ENCODE measurements around the gene GJA3.
"Not testable (repeated sequence)": the region's sequence is repeated elsewhere in the genome, so short reads cannot be mapped to it uniquely, and the experiment has no call there.

Gene GJA3

DNA sequence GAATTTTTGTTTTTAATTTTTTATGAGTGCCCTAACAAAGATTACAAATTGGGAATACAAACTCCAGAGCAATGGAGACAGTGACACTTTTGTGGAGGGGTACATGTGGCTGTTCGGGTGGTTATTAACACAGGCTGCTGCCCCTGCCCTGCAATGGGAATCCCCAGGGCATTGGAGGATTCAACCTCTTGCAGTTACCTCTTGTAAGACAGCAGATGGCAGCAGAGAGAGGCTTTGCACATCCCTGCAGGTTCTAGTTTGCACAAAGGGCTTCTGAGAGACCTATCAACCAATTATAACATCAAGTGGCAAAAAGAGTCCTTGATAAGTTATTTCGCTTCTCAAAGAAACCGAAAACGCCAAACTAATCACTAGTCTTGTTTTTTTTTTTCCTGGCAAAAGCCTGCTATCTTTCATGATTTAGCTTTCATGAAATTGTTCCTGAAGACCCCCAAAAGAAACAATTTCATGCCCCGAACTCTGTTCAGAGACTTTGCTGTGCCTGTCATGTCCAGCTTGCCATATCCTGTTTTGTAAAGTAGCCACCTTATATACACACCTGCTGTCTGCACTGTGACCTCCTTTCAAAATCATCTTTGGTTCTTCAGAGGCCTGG lies 21.5 kb upstream of the GJA3 start:
- DNase-seq (ENCODE audit: low read depth in 2 of 2) = no peak

DNA sequence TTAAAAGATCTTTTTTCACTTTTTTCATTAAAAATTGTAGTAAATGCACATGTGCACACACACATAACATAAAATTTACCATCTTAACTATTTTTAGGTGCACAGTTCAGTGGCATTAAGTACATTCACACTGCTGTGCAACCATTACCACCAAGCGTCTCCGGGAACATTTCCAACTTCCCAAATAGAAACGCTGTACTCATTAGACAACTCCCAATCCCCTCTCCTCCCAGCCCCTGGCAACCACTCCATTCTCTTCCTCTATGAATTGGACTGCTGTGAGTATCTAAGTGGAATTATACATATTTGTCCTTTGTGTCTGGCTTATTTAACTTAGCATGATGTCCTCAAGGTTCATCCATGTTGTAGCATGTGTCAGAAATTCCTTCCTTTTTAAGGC lies 20.3 kb upstream of the GJA3 start:
- no peak for DNase-seq (ENCODE audit: low read depth in 2 of 2)

- DNase-seq (ENCODE audit: low read depth in 2 of 2) = no peak
Measured at GRCh38 chr13:20178156-20178555, 17.3 kb upstream of the GJA3 start.

- DNase-seq (ENCODE audit: low read depth in 2 of 2) = no peak
Measured at GRCh38 chr13:20177049-20177831, 16.4 kb upstream of the GJA3 start.

DNA sequence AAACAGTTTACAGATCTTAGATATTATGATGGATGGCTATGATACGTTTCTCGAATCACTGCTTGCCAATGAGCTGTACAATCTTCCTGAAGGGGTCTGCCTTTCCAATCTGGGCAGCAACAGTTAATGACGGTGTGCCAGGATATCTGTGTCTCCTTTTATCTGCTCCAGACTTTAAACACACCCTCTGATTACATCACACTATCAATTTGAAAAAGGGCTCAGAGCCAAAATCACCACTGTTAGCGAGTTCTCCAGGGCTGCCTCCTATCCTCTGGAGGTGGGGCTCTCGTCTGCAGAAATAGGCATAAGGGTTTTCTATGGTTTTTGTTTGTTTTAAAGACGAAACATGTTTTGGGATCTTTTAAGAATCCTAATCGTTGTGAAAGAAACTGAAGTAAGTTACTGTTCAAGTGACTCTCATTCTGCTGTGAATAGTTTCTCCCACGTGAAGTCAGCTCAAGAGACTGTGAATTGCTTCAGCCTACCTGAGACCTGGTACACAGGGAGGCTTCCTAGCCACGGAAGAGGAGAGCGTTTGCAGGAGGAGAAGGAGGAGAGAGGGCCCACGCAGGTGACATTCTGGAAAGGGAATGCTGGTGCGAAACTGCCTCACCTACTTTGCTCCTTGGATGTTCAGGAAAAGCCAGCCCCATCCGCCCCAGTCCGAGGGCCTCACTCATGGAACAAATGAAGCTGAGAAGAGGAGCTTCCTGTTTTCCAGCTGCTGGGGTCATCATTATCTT lies 15.2 kb upstream of the GJA3 start:
- DNase-seq (ENCODE audit: low read depth in 2 of 2) = no peak

- no peak for DNase-seq (ENCODE audit: low read depth in 2 of 2)
Measured at GRCh38 chr13:20175406-20175794, 14.5 kb upstream of the GJA3 start.

GRCh38 chr13:20174656-20175405 lies 14.0 kb upstream of the GJA3 start:
- peak; percentile 54 to 70 for DNase-seq (ENCODE audit: low read depth in 2 of 2)

DNA sequence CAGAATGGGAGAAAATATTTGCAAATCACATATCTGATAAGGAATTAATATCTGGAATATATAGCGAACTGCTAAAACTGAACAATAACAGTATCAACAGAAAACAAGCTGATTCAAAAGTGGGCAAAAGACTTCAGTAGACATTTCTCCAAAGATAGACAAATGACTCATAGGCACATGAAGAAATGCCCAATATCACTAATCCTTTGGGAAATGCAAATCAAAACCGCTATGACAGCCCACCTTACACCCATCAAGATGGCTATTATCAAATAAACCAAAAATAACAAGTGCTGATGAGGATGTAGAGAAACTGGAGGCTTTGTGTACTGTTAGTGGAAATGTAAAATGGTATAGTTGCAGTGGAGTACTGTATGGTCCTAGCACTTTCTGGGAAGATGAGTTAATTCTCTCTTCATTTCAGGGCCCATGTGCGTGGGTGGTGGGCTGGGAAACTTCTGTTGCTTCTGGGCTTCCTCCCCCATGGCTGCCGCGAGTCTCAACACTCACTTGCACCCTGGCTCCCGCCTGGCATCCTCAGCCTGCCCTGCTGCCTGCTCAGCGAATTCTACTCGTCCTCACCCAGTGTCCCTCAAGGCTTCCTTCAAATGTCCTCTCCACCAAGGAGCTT lies 12.4 kb upstream of the GJA3 start:
- no peak for DNase-seq (ENCODE audit: low read depth in 2 of 2)

DNA sequence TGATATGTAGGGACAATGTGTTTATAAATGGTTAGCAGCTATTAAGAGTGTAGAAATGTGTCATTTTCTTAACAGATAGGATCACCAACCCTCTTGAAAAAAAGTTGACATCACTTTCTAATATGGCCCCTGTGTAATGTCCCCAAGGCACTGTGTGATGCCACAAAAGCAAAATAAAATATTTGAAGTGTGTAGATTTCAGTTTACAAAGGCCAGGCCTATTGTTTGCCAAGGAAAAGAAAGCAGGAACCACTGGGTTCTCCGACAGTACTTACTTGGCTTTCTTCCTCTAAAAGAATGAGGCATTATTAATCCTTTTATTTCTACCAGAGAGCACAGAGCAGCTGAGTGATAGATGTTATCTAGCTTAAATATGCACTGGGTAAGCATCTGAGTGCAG lies 10.5 kb upstream of the GJA3 start:
- DNase-seq (ENCODE audit: low read depth in 2 of 2) = no peak

GRCh38 chr13:20170921-20171320 lies 10.1 kb upstream of the GJA3 start:
- DNase-seq (ENCODE audit: low read depth in 2 of 2) = no peak

DNA sequence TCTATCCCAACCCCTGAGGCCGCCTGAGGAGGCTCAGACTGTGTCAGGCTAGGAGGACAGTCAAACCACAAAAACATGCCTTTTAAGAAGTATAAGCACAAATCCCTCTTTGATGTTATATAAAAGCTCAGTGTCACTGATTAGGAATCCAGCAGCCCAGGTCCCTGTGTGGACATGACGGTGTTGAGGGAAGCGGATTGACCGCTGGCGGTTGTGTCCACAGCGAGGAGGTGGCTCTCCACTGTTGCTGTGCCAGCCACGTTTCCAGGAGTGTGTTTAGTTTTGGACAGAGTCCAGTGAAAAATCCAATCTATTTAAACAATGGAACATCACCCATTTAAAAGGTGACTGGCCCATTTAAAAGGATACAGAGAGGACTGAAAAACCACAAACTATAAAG lies 7.5 kb upstream of the GJA3 start:
- no peak for DNase-seq (ENCODE audit: low read depth in 2 of 2)

DNA sequence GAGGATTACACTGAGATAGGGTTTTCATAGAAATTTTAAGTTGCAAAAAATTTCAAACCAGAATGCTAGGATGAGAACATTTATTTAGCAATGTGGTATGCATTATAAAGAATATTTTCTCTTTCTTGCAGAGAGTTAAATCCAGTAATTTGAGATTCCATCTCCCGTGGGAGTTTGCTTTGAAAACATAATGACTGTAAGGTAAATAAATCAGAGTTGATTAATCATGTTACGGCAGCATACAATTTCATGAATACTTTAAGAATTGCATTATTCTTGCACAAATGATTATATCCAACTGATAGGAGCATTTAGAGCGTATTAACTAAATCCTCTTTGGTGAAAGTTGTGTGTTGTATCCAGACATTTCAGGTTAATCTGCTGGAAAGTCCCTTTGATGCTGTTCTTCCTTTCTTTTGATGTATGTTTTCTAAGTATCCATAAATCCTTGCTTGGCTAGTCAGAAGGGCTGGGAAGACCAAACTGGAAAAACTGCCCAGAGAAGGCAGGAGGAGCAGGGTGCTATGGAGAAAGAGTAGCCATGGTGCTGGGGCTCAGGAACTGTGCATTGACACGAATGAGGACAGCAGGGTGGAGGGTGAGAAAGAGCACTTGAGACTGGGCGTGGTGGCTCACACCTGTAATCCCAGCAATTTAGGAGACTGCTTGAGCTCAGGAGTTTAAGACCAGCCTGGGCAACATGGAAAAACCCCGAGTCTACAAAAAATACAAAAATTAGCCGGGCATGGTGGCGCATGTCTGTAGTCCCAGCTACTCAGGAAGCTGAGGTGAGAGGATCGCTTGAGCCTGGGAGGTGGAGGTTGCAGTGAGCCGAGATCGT lies 4.8 kb upstream of the GJA3 start:
- DNase-seq (ENCODE audit: low read depth in 2 of 2) = no peak

GRCh38 chr13:20161951-20162300 lies 1.1 kb upstream of the GJA3 start:
- no peak for DNase-seq (ENCODE audit: low read depth in 2 of 2)

- DNase-seq (ENCODE audit: low read depth in 2 of 2) = peak in 1 of 2 donors; percentile 25
Measured at GRCh38 chr13:20161275-20161950, 561 bp upstream of the GJA3 start.

DNA sequence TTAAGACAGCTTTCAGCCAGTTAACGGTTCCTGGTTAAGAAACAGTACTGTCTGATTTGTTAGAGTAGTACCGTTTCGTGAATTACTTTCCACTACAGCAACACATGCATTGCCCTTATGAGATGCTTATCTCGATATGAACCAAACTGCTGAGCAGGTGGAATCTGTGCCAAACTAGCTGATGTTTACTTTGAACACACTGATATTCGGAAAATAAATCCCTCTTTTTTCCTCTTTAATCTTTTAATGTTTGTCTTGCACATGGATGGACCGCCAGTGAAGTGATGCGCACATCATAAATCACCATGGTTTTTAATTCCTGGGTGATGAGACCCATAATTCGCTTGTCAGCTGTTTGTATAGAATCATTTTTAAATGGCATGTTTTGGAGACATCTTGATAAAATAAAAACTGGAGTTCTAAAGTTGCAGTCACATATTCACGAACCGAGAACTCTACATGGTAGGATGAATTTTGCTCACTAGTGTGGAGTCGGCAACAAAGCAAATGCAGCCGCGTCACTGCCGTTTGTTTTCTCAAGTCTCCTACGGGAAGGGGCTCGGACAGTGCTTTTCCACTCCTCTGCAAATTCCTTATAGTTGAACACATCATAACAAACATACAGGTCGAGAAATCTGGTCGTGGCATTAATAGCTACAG lies 1.1 kb downstream of the GJA3 start:
- DNase-seq (ENCODE audit: low read depth in 2 of 2) = no peak

DNA sequence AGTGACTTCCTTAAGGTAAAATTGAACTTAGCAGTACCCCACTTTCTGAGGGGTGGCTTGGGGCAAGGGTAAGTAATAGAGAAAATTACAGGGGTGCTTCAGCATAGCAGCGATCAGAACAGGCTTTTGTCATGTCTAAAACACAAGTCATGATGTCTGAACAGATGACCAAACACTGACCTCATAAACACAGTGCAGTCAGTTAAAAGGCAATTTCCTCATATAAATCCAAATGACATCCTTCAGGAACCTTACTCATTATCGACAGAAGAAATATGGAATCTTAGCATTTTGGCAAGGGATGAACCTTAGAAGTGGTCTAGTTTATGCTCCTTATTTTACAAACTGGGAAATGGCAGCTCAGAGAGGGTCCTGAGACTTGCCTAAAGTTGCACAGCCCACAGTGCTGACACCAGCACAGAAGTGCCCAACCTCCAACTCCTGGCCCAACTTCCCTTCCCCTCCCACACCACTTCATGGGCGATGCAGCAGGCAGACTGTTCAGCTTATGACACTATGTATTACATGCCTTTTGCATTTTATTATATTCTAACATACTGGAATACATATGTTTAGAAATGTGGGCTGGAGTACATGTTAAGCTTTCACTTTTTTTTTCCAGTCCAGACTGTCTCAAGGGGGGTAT lies 3.6 kb downstream of the GJA3 start:
- DNase-seq (ENCODE audit: low read depth in 2 of 2) = no peak

GRCh38 chr13:20156702-20157101 lies 4.2 kb downstream of the GJA3 start:
- no peak for DNase-seq (ENCODE audit: low read depth in 2 of 2)

GRCh38 chr13:20153290-20153689 lies 7.6 kb downstream of the GJA3 start:
- DNase-seq (ENCODE audit: low read depth in 2 of 2) = not testable (repeated sequence)

- no peak for DNase-seq (ENCODE audit: low read depth in 2 of 2)
Measured at GRCh38 chr13:20151612-20152011, 9.2 kb downstream of the GJA3 start.
